HL-60 (cell line): ENCODE measurements around the gene BANF1.

Experiments used
- DNase-seq, 2 experiments: peaks; one replicate each; pipeline ENCODE4 v3.0.0-alpha.2; 2010 to 2020; ENCODE audit warnings: low read depth in 1 of 2, low spot score in 1 of 2
- H3K27ac ChIP-seq: fragments of 250-450 bp; sonication (Bioruptor Pico); replicated peaks from 2 replicates; pipeline ENCODE4 v1.5.1; 2020; ENCODE audit warnings: mild to moderate bottlenecking, moderate library complexity
- H3K27me3 ChIP-seq: fragments of 250-450 bp; sonication (Bioruptor Pico); 2 replicates; pipeline ENCODE4 v1.5.1; 2021; ENCODE audit warnings: mild to moderate bottlenecking, moderate library complexity; ENCODE audit not compliant: insufficient read depth, poor library complexity, severe bottlenecking
- H3K4me3 ChIP-seq: replicated peaks from 2 replicates; pipeline ENCODE4 v1.5.1; 2011; ENCODE audit warnings: mild to moderate bottlenecking, control low read depth, low read length; ENCODE audit not compliant: insufficient read depth
- CTCF ChIP-seq: IDR thresholded peaks from one replicate; pipeline ENCODE4 v1.5.1; 2011; ENCODE audit warnings: low read length, control low read depth, inconsistent platforms; ENCODE audit not compliant: insufficient read depth
- GABPA ChIP-seq: IDR thresholded peaks from 2 replicates; pipeline ENCODE4 v1.6.1; 2012; ENCODE audit warnings: low read depth
- POLR2AphosphoS5 ChIP-seq: IDR thresholded peaks from 2 replicates; pipeline ENCODE4 v1.6.1; 2012; ENCODE audit warnings: low read depth
- REST ChIP-seq: IDR thresholded peaks from 2 replicates; pipeline ENCODE4 v1.6.1; 2012; ENCODE audit warnings: low read depth; ENCODE audit not compliant: insufficient replicate concordance
- SPI1 ChIP-seq: IDR thresholded peaks from 2 replicates; pipeline ENCODE4 v1.6.1; 2012; ENCODE audit warnings: low read depth, mild to moderate bottlenecking, borderline replicate concordance

Gene BANF1

GRCh38 chr11:65961267-65962140 lies 40.8 kb upstream of the BANF1 start, which contains the start of gene SART1:
Gene SART1 (plus strand): TSS chr11:65961734. CDS start chr11:65961781, 47 bp downstream.
- Histone ChIP-seq H3K4me3 (peak within 1 kb of the TSS; percentile 80), H3K27me3 (no peaks in the 10 kb centered on the region), H3K27ac (peak within 1 kb of the TSS; percentile 88)
- TF ChIP-seq POLR2AphosphoS5 (peak; percentile 60), CTCF (no peak), REST (peak; percentile 78), GABPA (peak; percentile 98), SPI1 (no peak)
- peak; percentile 95 to 98 for DNase-seq

- H3K27me3 ChIP-seq, result no peaks in the 10 kb centered on the region
- peak overlapping the region; percentile 47 for H3K27ac ChIP-seq
- H3K4me3 ChIP-seq, result peak overlapping the region; percentile 80
- no peak for DNase-seq
- TF ChIP-seq POLR2AphosphoS5, result no peak
These were observed 40.1 kb upstream of the BANF1 start for GRCh38 chr11:65962141-65962564.

- TF ChIP-seq GABPA, result no peak
- Histone ChIP-seq H3K4me3 (no peak overlapping the region), H3K27me3 (no peaks in the 10 kb centered on the region), H3K27ac (no peak overlapping the region)
- DNase-seq, result no peak
These were observed 37.4 kb upstream of the BANF1 start for GRCh38 chr11:65964906-65965305.

GRCh38 chr11:65965986-65966762 lies 36.1 kb upstream of the BANF1 start:
- DNase-seq, result no peak
- no peak overlapping the region for H3K4me3 ChIP-seq
- H3K27ac ChIP-seq, result no peak overlapping the region
- no peaks in the 10 kb centered on the region for H3K27me3 ChIP-seq
- TF ChIP-seq GABPA, result no peak
- TF ChIP-seq SPI1, result no peak
- TF ChIP-seq REST, result no peak
- no peak for TF ChIP-seq POLR2AphosphoS5
- no peak for TF ChIP-seq CTCF
